HEK293T (cell line): ENCODE data around the gene SNCG.
A peak's percentile ranks its signal among the peaks of the same experiment; 100 is the strongest.
"Not testable (repeated sequence)": the region's sequence is repeated elsewhere in the genome, so short reads cannot be mapped to it uniquely, and the experiment has no call there.

Source experiments
- CTCF ChIA-PET: fragments of 350-600 bp; formaldehyde crosslinking; extraction: SDS; loops from one replicate; lab custom pipeline; 2021; ENCODE audit warnings: antibody characterized with exemption, inconsistent platforms; lab: Yijun Ruan, JAX
- POLR2A ChIA-PET: fragments of 350-600 bp; formaldehyde crosslinking; extraction: SDS; loops from one replicate; lab custom pipeline; 2020; ENCODE audit warnings: antibody characterized with exemption, inconsistent platforms; lab: Yijun Ruan, JAX
- DNase-seq: peaks from one replicate; pipeline ENCODE4 v3.0.0; 2012; ENCODE audit warnings: mixed read lengths; ENCODE audit errors: extremely low spot score
- ARNT ChIP-seq: fragments of 450-650 bp; IDR thresholded peaks from 2 replicates; pipeline ENCODE4 v1.6.1; 2017; ENCODE audit warnings: mild to moderate bottlenecking
- BHLHE40 ChIP-seq: fragments of 450-650 bp; IDR thresholded peaks from 2 replicates; pipeline ENCODE4 v1.6.1; 2016; ENCODE audit warnings: mild to moderate bottlenecking, moderate library complexity, borderline replicate concordance
- CTBP1 ChIP-seq: fragments of 450-650 bp; IDR thresholded peaks from 2 replicates; pipeline ENCODE4 v1.6.1; 2016; ENCODE audit warnings: borderline replicate concordance
- ELF4 ChIP-seq: fragments of 450-650 bp; IDR thresholded peaks from 2 replicates; pipeline ENCODE4 v1.6.1; 2017; ENCODE audit warnings: antibody characterized with exemption
- FOXA1 ChIP-seq: fragments of 450-650 bp; IDR thresholded peaks from 2 replicates; pipeline ENCODE4 v1.6.1; 2016; ENCODE audit warnings: mild to moderate bottlenecking
- FOXK2 ChIP-seq: fragments of 450-650 bp; IDR thresholded peaks from 2 replicates; pipeline ENCODE4 v1.6.1; 2016; ENCODE audit warnings: mild to moderate bottlenecking
- FOXM1 ChIP-seq: fragments of 450-650 bp; IDR thresholded peaks from 2 replicates; pipeline ENCODE4 v1.6.1; 2017; ENCODE audit warnings: mild to moderate bottlenecking, borderline replicate concordance
- HDGF ChIP-seq: fragments of 450-650 bp; IDR thresholded peaks from 2 replicates; pipeline ENCODE4 v1.6.1; 2017; ENCODE audit warnings: antibody characterized with exemption, borderline replicate concordance
- L3MBTL2 ChIP-seq: fragments of 450-650 bp; conservative IDR thresholded peaks from 2 replicates; pipeline ENCODE4 v1.6.1; 2016; ENCODE audit warnings: mild to moderate bottlenecking
- LEF1 ChIP-seq: fragments of 450-650 bp; IDR thresholded peaks from 2 replicates; pipeline ENCODE4 v1.6.1; 2017; ENCODE audit warnings: mild to moderate bottlenecking, borderline replicate concordance
- SP1 ChIP-seq: fragments of 450-650 bp; IDR thresholded peaks from 2 replicates; pipeline ENCODE4 v1.6.1; 2017
- SUZ12 ChIP-seq: fragments of 450-650 bp; IDR thresholded peaks from 2 replicates; pipeline ENCODE4 v1.6.1; 2016; ENCODE audit warnings: mild to moderate bottlenecking
- TARDBP ChIP-seq: fragments of 450-650 bp; IDR thresholded peaks from 2 replicates; pipeline ENCODE4 v1.6.1; 2016
- ZNF384 ChIP-seq: fragments of 450-650 bp; IDR thresholded peaks from 2 replicates; pipeline ENCODE4 v1.6.1; 2016
- TF ChIP-seq, protein P1 (sequence below): fragments of 450-650 bp; IDR thresholded peaks from 2 replicates; pipeline ENCODE4 v1.6.1; 2016

The SNCG gene

DNA sequence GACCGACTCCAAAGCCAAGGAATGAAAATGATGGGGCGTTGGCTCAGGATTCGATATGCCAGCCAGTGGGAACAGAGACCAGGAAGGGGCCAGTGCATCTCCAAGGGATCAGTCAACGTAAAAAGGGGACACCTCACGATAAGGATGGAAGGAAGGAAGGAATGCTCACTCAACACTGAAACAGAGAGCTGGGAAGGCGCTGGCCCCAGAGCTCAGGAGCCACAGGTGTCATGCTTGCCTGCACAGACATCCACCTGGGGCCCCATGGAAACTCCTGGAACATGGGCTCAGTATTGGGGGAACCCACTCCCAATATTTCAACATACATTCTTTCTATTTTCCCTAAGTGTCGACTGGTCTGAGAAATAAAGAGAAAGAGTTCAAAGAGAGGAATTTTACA lies 6.3 kb upstream of the SNCG start:
- CTCF ChIA-PET = no interaction called here
- TF ChIP-seq SUZ12 (no peak), ELF4 (no peak), BHLHE40 (no peak), CTBP1 (no peak), FOXK2 (no peak), ARNT (no peak), ZNF384 (no peak), TARDBP (no peak), FOXM1 (no peak)
- DNase-seq = no peak
- POLR2A ChIA-PET = no interaction called here

- DNase-seq, POLR2A ChIA-PET, CTCF ChIA-PET: not testable (repeated sequence)
Measured at GRCh38 chr10:86952697-86953096, 5.7 kb upstream of the SNCG start.

GRCh38 chr10:86953747-86954680 lies 4.4 kb upstream of the SNCG start:
- POLR2A ChIA-PET = interaction anchor here (0.7 to 1.2 kb wide), 2 partner anchors 34 to 77 kb away, joined by 3 read pairs; no protein-coding TSS in a partner anchor
- CTCF ChIA-PET = interaction anchor here (1.0 to 1.6 kb wide), 2 partner anchors 9 to 15 kb away, joined by 5 to 10 read pairs; no protein-coding TSS in a partner anchor
- DNase-seq = peak; percentile 46
- TF ChIP-seq CTBP1 (no peak), ZNF384 (no peak)

GRCh38 chr10:86954681-86955500 lies 3.5 kb upstream of the SNCG start:
- TF ChIP-seq L3MBTL2 = no peak
- TF ChIP-seq HDGF = no peak
- TF ChIP-seq ZNF384 = no peak
- no peak for TF ChIP-seq ARNT
- TF ChIP-seq, protein P1, sequence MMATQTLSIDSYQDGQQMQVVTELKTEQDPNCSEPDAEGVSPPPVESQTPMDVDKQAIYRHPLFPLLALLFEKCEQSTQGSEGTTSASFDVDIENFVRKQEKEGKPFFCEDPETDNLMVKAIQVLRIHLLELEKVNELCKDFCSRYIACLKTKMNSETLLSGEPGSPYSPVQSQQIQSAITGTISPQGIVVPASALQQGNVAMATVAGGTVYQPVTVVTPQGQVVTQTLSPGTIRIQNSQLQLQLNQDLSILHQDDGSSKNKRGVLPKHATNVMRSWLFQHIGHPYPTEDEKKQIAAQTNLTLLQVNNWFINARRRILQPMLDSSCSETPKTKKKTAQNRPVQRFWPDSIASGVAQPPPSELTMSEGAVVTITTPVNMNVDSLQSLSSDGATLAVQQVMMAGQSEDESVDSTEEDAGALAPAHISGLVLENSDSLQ = no peak
- no peak for TF ChIP-seq SUZ12
- TF ChIP-seq SP1 = no peak
- TF ChIP-seq CTBP1 = no peak
- TF ChIP-seq BHLHE40 = no peak
- TF ChIP-seq FOXA1 = no peak
- POLR2A ChIA-PET = interaction anchor here (0.7 to 1.2 kb wide), 2 partner anchors 33 to 78 kb away, joined by 3 read pairs; no protein-coding TSS in a partner anchor
- CTCF ChIA-PET = interaction anchor here (1.0 to 1.6 kb wide), 3 partner anchors 9 to 15 kb away, joined by 3 to 10 read pairs (median 5); no protein-coding TSS in a partner anchor
- no peak for DNase-seq

- DNase-seq = no peak
- ChIA-PET POLR2A (no interaction called here), CTCF (interaction anchor here (1.0 to 1.6 kb wide), 3 partner anchors 10 to 16 kb away, joined by 3 to 10 read pairs (median 5); no protein-coding TSS in a partner anchor)
- TF ChIP-seq BHLHE40 (no peak), LEF1 (no peak), CTBP1 (no peak), FOXA1 (no peak), ARNT (no peak), SUZ12 (no peak), FOXK2 (no peak)
- TF ChIP-seq, protein P1 = no peak
Measured at GRCh38 chr10:86955501-86956194, 2.8 kb upstream of the SNCG start.

- DNase-seq = no peak
- no peak for TF ChIP-seq L3MBTL2
- no peak for TF ChIP-seq HDGF
- TF ChIP-seq FOXM1 = no peak
- no peak for TF ChIP-seq SUZ12
- no peak for TF ChIP-seq ELF4
- TF ChIP-seq LEF1 = no peak
- no peak for TF ChIP-seq FOXK2
- TF ChIP-seq SP1 = no peak
- no peak for TF ChIP-seq CTBP1
- no peak for TF ChIP-seq ZNF384
- TF ChIP-seq ARNT = no peak
- ChIA-PET CTCF (no interaction called here), POLR2A (interaction anchor here (0.8 kb wide), 1 partner anchor 10 kb away, joined by 3 read pairs; no protein-coding TSS in a partner anchor)
Measured at GRCh38 chr10:86956195-86956847, 2.1 kb upstream of the SNCG start.
